Adrenal gland (tissue), 12 donors: Measurements from ENCODE around the gene USF2. TPM values are rescaled to one million over a fixed set of nuclear protein-coding genes. Genes with fewer than 3 reads are reported as not detected.

ENCODE experiments used
- DNase-seq, 7 donors: peaks; one replicate each; pipeline ENCODE4 v3.0.0-alpha.2; 2019 to 2020
- H3K27ac ChIP-seq, 5 donors: fragments of 200-600 bp; sonication (generic) in 4 of 5; 1 replicate in 3 of 5; 2 replicates in 2 of 5; pipeline versions ENCODE4 v1.5.1 to v1.8.0; 2016 to 2020; ENCODE audit warnings: mild to moderate bottlenecking in 1 of 5
- H3K27me3 ChIP-seq: fragments of 200-600 bp; 2 replicates; pipeline ENCODE4 v1.8.0; 2021
- H3K36me3 ChIP-seq, 2 donors: fragments of 200-600 bp; replicated peaks in 1 of 2; 1 replicate in 1 of 2; 2 replicates in 1 of 2; pipeline versions ENCODE4 v1.5.1 to v1.8.0; 2018 to 2022
- H3K4me1 ChIP-seq, 2 donors: fragments of 200-600 bp; replicated peaks in 1 of 2; 1 replicate in 1 of 2; 2 replicates in 1 of 2; pipeline versions ENCODE4 v1.5.1 to v1.8.0; 2018 to 2021
- H3K4me3 ChIP-seq, 4 donors: fragments of 200-600 bp; sonication (generic) in 3 of 4; one replicate each; pipeline ENCODE4 v1.5.1; 2016 to 2018
- H3K9me3 ChIP-seq, 3 donors: fragments of 200-600 bp; sonication (generic) in 1 of 3; replicated peaks in 1 of 3; 1 replicate in 2 of 3; 2 replicates in 1 of 3; pipeline versions ENCODE4 v1.5.1 to v1.8.0; 2016 to 2021
- POLR2A ChIP-seq, 2 donors: fragments of 450-650 bp; IDR thresholded peaks; one replicate each; pipeline ENCODE4 v1.6.1; 2017; ENCODE audit warnings: antibody characterized with exemption in 2 of 2, mild to moderate bottlenecking in 2 of 2, moderate library complexity in 1 of 2
- whole genome bisulfite sequencing, 4 donors: extraction: QIAGEN DNeasy Blood & Tissue Kit in 2 of 4; methylation state at CpG; one replicate each; pipeline versions ENCODE4 v1.1.5 to v1.1.7; 2013 to 2017; 5-methylcytosine and 5-hydroxymethylcytosine counted together
- intact Hi-C, 2 donors: fragments of 100-400 bp; cut with DNase I; formaldehyde crosslinking; loops; one replicate each; pipeline versions ENCODE4 v1.14.1 to v1.15.0; 2022 to 2023
- polyA plus RNA-seq, 3 donors: library from polyadenylated mRNA; stranded (reverse); fragments of 200-250 nt in 2 of 3; fragments of 350-450 nt in 1 of 3; fragmentation: Illumina TruSeq in 1 of 3; extraction: RNeasy Lipid Tissue Mini Kit (QIAGEN cat#74804) in 1 of 3; gene quantifications; one replicate each; pipeline ENCODE4 v1.2.3, GENCODE V29; 2013 to 2014
- total RNA-seq, 9 donors: library from RNA; depleted of rRNA in 4 of 9; stranded (reverse); fragments of >200 nt in 4 of 9; fragments of 120-200 nt in 1 of 9; fragmentation: NEBNext Ultra II Directional in 1 of 9; extraction: Animal tissue kit (Norgen Biotek cat#: 25700) in 1 of 9; gene quantifications; one replicate each; pipeline versions ENCODE4 v1.1.0 to v1.2.4, GENCODE V29; 2013 to 2023
- TF ChIP-seq, protein P1 (sequence below), 6 experiments: fragments of 450-650 bp in 4 of 6; fragments of 200-600 bp in 2 of 6; sonication (generic) in 1 of 6; IDR thresholded peaks; 1 replicate in 5 of 6; 2 replicates in 1 of 6; pipeline versions ENCODE4 v1.5.1 to v1.8.0; 2016 to 2021; ENCODE audit warnings: antibody characterized with exemption in 6 of 6, mild to moderate bottlenecking in 2 of 6, moderate library complexity in 1 of 6
- donor health status: healthy with polysubstance abuse.
- donor health status: Bipolar disorder and iron deficiency.
- donor health status: DM: yes; HTN: yes; CAD: no.
- donor health status: DM: no; HTN: no; CAD: no.
- donor health status: DM: no; HTN: no; CAD: no.
- donor health status: DM: yes; HTN: yes; CAD: no.

USF2 gene
- total and polyA plus RNA-seq, 12 donors: 50.6 to 302 (median 146) TPM

DNA sequence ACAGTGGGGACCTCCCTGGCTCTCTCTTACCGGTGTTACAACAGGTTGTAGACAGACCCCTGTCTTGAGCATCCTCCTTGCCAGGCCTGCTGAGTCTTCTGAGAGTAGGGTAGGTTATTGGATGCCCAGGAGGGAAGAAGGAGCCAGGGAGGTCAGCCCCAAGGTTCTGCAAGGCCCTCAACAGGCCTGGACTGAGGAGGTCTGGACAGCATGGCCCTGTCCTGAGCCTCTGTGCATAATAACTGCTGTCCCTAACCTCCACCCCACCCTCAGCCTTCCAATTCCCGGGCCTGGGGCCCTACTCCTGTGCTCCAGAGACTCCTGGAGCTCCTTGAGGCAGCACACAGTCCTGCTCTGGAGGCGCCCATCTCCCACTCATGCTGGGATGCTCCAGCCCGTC is 60.6 kb downstream of the USF2 start:
- TF ChIP-seq, protein P1, sequence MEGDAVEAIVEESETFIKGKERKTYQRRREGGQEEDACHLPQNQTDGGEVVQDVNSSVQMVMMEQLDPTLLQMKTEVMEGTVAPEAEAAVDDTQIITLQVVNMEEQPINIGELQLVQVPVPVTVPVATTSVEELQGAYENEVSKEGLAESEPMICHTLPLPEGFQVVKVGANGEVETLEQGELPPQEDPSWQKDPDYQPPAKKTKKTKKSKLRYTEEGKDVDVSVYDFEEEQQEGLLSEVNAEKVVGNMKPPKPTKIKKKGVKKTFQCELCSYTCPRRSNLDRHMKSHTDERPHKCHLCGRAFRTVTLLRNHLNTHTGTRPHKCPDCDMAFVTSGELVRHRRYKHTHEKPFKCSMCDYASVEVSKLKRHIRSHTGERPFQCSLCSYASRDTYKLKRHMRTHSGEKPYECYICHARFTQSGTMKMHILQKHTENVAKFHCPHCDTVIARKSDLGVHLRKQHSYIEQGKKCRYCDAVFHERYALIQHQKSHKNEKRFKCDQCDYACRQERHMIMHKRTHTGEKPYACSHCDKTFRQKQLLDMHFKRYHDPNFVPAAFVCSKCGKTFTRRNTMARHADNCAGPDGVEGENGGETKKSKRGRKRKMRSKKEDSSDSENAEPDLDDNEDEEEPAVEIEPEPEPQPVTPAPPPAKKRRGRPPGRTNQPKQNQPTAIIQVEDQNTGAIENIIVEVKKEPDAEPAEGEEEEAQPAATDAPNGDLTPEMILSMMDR (IDR thresholded peaks at IDR 0.05): no peak
- no peak for TF ChIP-seq POLR2A (IDR thresholded peaks at IDR 0.05)
- H3K27me3 ChIP-seq: no peaks in the 10 kb centered on the region
- intact Hi-C loops: no loop called here
- no peak for DNase-seq
- no peaks in the 10 kb centered on the region for H3K4me1 ChIP-seq
- 83 to 90% (median 86%) methylated on average over 1 to 4 of the region's 4 CpGs for WGBS, 4 donors
- no peak overlapping the region for H3K27ac ChIP-seq
- H3K36me3 ChIP-seq: no peaks in the 10 kb centered on the region
- no peak overlapping the region for H3K4me3 ChIP-seq
- no peaks in the 10 kb centered on the region for H3K9me3 ChIP-seq

Other genes with a start within 250 kb of the USF2 start
- gene SCN1B, start 238.5 kb upstream of the USF2 start, total RNA-seq: 10 to 100 TPM in 6 of 9 donors, 1 to 10 TPM in 2, under 1 TPM in 1; 0.83 to 34.5 (median 15.7) TPM
- gene SCN1B, start 238.5 kb upstream of the USF2 start, polyA plus RNA-seq: 10 to 100 TPM in 2 of 3 donors, 1 to 10 TPM in 1; 4.4 to 13.2 (median 11.6) TPM
- 1 to 10 TPM in 2 of 9 donors, under 1 TPM in 6, not detected in 1; 0.20 to 2.6 (median 0.78) TPM for gene HPN, start 227.2 kb upstream of the USF2 start, total RNA-seq
- gene HPN, start 227.2 kb upstream of the USF2 start, polyA plus RNA-seq: 1 to 10 TPM in 1 of 3 donors, under 1 TPM in 1, not detected in 1; 0.88 to 1.7 TPM
- 1 to 10 TPM in 2 of 9 donors, under 1 TPM in 3, not detected in 4; 0.34 to 4.6 (median 0.75) TPM for gene FXYD3, start 153.1 kb upstream of the USF2 start, total RNA-seq
- gene FXYD3, start 153.1 kb upstream of the USF2 start, polyA plus RNA-seq: 1 to 10 TPM in 2 of 3 donors, under 1 TPM in 1; 0.35 to 4.0 (median 4.0) TPM
- 1 to 10 TPM in 6 of 9 donors, under 1 TPM in 3; 0.17 to 4.4 (median 1.0) TPM for gene LGI4, start 133.9 kb upstream of the USF2 start, total RNA-seq
- 10 to 100 TPM in 2 of 3 donors, 1 to 10 TPM in 1; 1.8 to 22.4 (median 19.5) TPM for gene LGI4, start 133.9 kb upstream of the USF2 start, polyA plus RNA-seq
- 10 to 100 TPM in 3 of 9 donors, 1 to 10 TPM in 5, not detected in 1; 2.0 to 16.1 (median 6.6) TPM for gene FXYD1, start 130.1 kb upstream of the USF2 start, total RNA-seq
- 10 to 100 TPM in 2 of 3 donors, 1 to 10 TPM in 1; 5.5 to 58.6 (median 45.7) TPM for gene FXYD1, start 130.1 kb upstream of the USF2 start, polyA plus RNA-seq
- gene FXYD7, start 125.7 kb upstream of the USF2 start, total RNA-seq: under 1 TPM in 1 of 9 donors, not detected in 8; 0.39 TPM
- gene FXYD7, start 125.7 kb upstream of the USF2 start, polyA plus RNA-seq: under 1 TPM in 2 of 3 donors, not detected in 1; 0.64 to 0.67 TPM
- 10 to 100 TPM in 8 of 9 donors, 1 to 10 TPM in 1; 4.2 to 68.4 (median 30.4) TPM for gene FXYD5, start 114.2 kb upstream of the USF2 start, total RNA-seq
- 100 to 1,000 TPM in 1 of 3 donors, 10 to 100 TPM in 2; 34.6 to 123 (median 84.2) TPM for gene FXYD5, start 114.2 kb upstream of the USF2 start, polyA plus RNA-seq
- gene FAM187B, start 40.2 kb upstream of the USF2 start, total RNA-seq: under 1 TPM in 2 of 9 donors, not detected in 7; 0.06 to 0.18 TPM
- gene FAM187B, start 40.2 kb upstream of the USF2 start, polyA plus RNA-seq: under 1 TPM in 2 of 3 donors, not detected in 1; 0.13 to 0.48 TPM
- gene LSR, start 20.0 kb upstream of the USF2 start, total RNA-seq: 100 to 1,000 TPM in 1 of 9 donors, 10 to 100 TPM in 8; 30.2 to 106 (median 54.7) TPM
- 10 to 100 TPM in 2 of 3 donors, 1 to 10 TPM in 1; 8.2 to 87.8 (median 62.7) TPM for gene LSR, start 20.0 kb upstream of the USF2 start, polyA plus RNA-seq
- 1 to 10 TPM in 2 of 9 donors, under 1 TPM in 3, not detected in 4; 0.57 to 1.7 (median 0.90) TPM for gene HAMP, start 13.6 kb downstream of the USF2 start, total RNA-seq
- 1 to 10 TPM in 2 of 3 donors, under 1 TPM in 1; 0.84 to 9.3 (median 1.5) TPM for gene HAMP, start 13.6 kb downstream of the USF2 start, polyA plus RNA-seq
- gene MAG, start 23.2 kb downstream of the USF2 start, total RNA-seq: 10 to 100 TPM in 1 of 9 donors, 1 to 10 TPM in 6, under 1 TPM in 1, not detected in 1; 0.45 to 45.0 (median 4.4) TPM
- gene MAG, start 23.2 kb downstream of the USF2 start, polyA plus RNA-seq: under 1 TPM; 0.33 to 0.88 (median 0.40) TPM
- gene CD22, start 60.2 kb downstream of the USF2 start, total RNA-seq: 10 to 100 TPM in 2 of 9 donors, 1 to 10 TPM in 7; 1.8 to 16.1 (median 7.3) TPM
- gene CD22, start 60.2 kb downstream of the USF2 start, polyA plus RNA-seq: 1 to 10 TPM; 3.5 to 6.4 (median 4.2) TPM
- under 1 TPM in 1 of 9 donors, not detected in 8; 0.11 TPM for gene FFAR1, start 78.9 kb downstream of the USF2 start, total RNA-seq
- gene FFAR1, start 78.9 kb downstream of the USF2 start, polyA plus RNA-seq: under 1 TPM in 1 of 3 donors, not detected in 2; 0.03 TPM
- gene FFAR3, start 89.5 kb downstream of the USF2 start, total RNA-seq: under 1 TPM in 2 of 9 donors, not detected in 7; 0.11 to 0.18 TPM
- gene FFAR3, start 89.5 kb downstream of the USF2 start, polyA plus RNA-seq: under 1 TPM in 2 of 3 donors, not detected in 1; 0.16 to 0.17 TPM
- gene GPR42, start 102.1 kb downstream of the USF2 start, total RNA-seq: not detected
- gene GPR42, start 102.1 kb downstream of the USF2 start, polyA plus RNA-seq: not detected
- under 1 TPM in 3 of 9 donors, not detected in 6; 0.11 to 0.52 (median 0.29) TPM for gene FFAR2, start 179.3 kb downstream of the USF2 start, total RNA-seq
- gene FFAR2, start 179.3 kb downstream of the USF2 start, polyA plus RNA-seq: under 1 TPM; 0.33 to 0.88 (median 0.40) TPM
- gene KRTDAP, start 221.5 kb downstream of the USF2 start, total RNA-seq: not detected
- not detected for gene KRTDAP, start 221.5 kb downstream of the USF2 start, polyA plus RNA-seq
- 10 to 100 TPM in 5 of 9 donors, 1 to 10 TPM in 4; 2.7 to 39.4 (median 17.1) TPM for gene DMKN, start 244.7 kb downstream of the USF2 start, total RNA-seq
- gene DMKN, start 244.7 kb downstream of the USF2 start, polyA plus RNA-seq: 10 to 100 TPM; 29.3 to 70.5 (median 63.2) TPM